Glomerular endothelial cell (primary cell): ENCODE data around the gene SPDEF. TPM values are rescaled to one million over a fixed set of nuclear protein-coding genes. Genes with fewer than 3 reads are reported as not detected.

Experiments used
- DNase-seq: peaks from one replicate; pipeline ENCODE4 v3.0.0-alpha.2; 2011; ENCODE audit warnings: low read depth, low spot score; ENCODE audit errors: extremely low read depth
- total RNA-seq: library from RNA; depleted of rRNA; stranded (reverse); fragments of >200 nt; gene quantifications from 2 replicates; pipeline ENCODE4 v1.2.3, GENCODE V29; 2015

SPDEF gene
- total RNA-seq, 1 donor from 2014 or later, result not detected

DNA sequence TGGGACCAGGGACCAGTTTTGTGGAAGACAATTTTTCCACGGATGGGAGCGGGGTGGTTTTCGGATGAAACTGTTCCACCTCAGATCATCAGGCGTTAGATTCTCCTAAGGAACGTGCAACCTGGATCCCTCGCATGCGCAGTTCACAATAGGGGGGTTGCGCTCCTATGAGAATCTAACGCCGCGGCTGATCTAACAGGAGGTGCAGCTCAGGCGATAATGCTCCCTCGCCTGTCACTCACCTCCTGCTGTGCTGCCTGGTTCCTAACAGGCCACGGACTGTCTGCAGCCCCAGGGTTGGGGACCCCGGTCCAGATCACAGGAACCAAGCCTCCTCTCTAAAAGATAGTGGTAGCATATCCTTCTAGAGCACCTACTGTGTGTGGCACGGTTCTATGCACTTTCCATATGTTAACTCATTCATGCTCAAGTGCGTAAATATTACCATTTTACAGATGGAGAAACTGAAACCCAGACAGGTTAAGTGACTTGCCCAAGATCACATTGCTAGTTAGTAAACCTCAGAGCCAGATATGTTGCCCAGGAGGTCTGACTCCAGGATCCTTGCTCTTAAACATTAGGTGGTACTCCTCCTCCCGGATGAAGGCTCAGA, 25.3 kb downstream of the SPDEF start:
- DNase-seq, result no peak

DNA sequence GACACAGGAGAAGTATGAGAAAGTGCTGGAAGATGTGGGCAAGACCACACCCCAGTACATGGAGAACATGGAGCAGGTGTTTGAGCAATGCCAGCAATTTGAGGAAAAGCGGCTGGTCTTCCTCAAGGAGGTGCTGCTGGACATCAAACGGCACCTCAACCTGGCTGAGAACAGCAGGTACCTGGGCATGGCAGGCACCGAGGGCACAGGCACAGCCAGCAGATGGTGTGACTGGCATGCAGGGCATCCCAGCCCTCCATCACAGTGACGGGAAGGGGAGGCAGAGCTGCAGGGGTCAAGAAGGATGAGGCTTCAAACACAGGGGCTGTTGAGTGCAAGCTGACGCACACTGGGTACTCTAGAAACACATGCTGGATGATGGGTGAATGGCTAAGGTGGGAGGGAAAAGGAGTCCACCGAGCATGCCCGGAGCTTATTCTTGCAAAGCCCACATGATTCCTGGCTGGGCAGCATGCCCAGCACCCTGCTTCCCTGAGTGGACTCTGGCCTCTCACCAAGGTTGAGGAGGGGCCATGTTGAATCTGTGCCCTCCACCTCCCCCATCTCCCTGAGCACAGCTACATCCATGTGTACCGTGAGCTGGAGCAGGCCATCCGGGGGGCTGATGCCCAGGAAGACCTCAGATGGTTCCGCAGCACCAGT, 26.3 kb downstream of the SPDEF start:
- DNase-seq, result no peak

DNA sequence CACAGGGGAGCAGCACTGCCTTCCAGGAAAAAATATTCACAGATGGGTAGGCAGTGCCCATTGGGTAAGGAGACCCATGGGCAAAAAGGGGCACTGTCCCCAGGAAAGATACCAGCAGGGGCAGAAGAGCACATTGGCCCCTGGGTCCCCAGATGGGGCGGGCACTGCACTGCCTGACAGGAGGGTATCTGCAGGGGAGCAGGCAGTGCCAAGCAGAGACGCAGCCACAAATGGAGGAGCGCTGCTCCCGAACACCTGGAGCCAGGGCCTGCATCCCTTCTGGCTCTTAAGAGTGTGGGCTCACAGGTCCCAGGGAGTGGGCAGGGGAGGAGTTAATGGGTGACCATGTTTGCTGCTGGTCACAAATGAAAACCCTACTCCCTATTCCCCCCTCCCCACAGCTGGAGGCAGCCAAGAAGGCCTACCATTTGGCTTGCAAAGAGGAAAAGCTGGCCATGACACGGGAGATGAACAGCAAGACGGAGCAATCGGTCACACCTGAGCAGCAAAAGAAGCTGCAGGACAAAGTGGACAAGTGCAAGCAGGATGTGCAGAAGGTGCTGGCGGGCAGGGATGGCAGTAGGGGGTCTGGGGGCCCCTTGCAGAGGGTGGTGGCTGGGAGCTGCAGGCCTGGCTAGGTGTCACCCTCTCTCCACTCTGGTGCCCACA, 27.0 kb downstream of the SPDEF start:
- DNase-seq, result no peak

DNA sequence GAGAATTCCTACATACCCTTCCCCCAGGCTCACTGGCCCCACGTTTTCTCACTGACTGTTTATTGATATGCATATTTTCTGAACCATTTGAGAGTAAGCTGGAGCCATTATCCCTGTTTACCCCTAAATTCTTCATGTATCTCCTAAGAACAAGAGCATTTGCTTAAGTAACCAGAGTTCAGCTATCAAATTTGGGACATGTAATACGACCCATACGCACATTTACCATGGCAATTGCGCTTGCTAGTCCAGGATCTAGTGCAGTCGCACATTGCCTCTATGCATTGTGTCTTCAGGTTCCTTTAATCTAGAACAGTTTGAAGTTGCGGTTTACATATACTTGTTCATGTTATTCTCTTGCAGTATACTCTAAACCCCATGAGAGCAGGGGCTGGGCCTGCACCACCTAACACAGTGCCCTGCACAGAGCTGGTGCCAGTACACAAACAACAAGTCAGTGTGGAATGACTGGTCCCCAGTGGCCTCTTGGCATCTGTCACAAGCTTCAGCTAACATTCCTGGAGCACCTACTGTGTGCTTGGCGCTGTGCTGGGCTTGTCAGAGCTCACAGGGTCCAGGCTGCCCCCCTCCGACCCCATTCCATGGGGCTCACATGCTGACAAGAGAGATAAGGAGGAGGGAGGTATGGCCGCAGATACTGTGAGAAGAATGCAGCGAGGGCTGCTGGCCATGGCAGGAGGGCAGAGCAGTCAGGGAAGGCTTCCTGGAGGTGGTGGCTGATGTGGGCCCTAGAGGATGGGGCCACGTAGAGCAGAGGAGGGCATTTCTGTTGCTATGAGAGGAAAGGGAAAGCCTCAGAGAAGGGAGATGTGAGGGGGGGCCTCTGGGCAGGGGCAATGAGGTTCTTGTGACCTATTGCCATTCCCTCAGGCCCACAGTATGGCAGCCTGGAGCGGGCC, 28.1 kb downstream of the SPDEF start:
- DNase-seq, result no peak

DNA sequence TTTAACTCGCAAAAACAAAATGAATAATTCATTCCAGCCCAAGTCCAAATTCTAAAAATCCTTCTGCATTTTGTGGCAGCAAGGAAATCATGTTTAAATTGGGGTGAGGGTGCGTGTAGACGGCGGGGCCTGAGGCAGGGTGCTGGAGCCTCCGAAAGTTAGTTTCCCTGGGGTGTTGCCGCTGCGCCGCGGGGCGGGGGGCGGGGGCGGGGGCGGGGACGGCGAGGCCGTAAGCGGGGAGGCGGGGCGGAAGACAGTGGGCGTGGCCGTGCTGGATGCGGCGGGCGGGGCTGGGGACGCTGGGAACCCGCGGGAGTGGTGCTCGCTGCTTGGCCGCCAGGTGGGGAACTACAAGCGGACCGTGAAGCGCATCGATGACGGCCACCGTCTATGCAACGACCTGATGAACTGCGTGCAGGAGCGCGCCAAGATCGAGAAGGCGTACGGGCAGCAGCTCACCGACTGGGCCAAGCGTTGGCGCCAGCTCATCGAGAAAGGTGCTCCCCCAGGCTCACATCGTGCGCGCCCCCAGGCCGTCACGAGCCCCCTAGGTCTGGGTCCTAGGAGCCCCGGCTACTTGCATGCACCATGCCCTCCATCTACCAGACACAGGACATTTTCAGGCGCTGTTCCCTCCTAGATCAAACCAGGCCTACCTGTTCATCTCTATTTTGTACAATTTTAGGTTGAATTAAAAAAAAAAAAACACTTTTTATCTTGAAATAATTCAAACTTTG, 29.0 kb downstream of the SPDEF start:
- DNase-seq, result peak; percentile 47

DNA sequence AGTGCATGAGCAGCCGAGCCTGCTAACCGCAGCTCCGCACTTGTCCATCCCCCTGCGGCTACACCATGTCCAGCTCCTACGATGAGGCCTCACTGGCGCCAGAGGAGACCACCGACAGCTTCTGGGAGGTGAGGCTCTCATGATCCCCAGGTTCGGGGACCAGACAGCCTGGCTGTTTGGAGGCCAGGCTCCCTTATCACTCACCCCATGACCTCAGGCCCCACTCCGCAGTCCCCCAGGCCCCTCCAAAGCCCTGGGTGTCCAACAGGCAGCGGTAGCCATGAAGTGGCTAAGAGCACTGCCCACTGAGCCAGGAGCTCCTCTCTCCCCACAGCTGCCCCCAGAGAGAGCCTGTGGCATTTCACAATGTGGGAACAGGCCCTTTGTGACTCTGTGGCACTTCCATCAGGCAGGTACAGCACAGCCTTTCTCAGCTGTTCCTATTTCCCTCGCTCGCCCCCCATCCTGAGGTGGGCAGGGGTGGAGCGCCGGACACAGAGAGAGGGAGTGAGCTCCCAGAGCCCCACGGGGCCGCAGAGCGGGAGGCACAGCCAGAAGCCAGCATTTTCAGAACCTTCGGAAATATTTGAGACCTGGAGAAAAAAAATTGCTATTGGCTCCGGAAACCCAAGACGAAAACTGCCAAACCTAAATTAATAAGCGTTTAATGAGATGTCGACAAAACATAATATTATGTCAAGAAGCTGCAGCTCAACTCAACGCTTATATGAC, 29.7 kb downstream of the SPDEF start:
- no peak for DNase-seq

DNA sequence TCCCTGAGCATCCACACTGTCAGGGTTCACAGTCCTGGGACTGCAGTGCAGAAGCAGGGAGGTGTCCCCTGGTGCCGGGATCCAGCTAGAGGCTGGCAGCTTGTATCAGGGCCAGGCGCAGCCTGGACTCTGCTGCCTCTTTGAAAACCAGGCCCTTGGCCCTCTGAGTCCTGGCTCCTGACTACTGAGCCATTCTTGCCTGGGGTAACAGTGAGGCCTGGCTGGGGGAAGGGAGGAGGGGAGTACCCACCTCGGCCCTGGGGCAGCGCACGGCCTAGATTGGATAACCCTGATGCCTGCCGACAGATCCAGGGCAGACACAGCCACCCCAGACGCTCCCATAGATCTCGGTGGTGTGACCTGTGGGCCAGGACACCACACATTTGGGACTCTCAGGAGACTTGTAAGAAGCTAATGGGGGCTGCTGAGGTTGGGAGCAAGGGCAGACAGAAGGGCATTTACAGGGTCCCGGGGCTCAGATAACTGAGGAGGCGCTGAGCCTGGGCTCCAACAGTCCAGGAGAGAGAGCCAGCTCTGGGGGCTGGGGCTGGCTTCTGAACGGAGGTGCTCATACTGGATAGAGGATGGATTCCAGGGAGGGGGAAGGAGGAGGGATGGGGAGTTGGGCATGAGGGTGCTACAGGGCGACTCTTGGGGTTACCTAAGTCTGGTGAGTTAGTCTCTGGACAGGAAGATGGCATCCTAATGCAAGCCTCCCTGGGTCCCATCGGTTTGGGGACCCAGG, 30.5 kb downstream of the SPDEF start:
- DNase-seq, result no peak

DNA sequence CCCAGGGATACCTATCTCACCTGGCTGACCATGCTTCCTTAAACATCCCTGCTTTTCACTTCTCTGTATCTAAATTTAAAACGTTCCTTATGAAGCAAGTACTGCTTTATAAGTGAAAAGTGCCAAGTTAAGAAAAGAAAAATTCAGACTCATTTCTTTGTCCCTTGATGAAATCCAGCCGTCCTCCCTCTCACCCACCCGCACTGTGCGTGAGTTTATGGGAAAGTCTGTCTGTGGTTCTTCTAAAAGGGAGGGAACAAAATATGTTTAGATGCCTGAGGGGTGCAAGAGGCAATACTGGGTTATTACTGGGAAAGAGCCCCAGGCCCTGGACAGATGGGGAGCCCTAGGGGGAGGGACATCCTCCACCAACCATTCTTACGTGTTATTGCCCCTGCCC, 31.2 kb downstream of the SPDEF start:
- DNase-seq, result no peak

DNA sequence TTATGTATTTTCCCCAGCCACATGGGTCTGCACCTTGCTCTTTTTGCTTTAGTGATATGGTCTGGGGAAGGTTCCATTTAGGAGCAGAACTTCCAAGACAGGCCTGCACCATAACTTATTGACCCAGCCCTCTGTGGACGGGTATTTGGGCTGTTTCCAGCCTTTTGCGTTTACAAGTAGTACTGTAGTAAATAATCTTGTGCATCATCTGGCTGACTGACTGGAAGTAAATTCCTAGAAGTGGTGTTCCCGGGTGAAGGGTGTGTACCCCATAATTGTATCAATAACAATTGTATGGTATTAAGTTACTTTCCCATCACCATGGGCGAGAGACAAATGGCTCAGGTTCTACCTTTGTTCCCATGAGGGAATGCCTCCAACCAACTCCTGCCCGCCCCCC, 31.6 kb downstream of the SPDEF start:
- no peak for DNase-seq

DNA sequence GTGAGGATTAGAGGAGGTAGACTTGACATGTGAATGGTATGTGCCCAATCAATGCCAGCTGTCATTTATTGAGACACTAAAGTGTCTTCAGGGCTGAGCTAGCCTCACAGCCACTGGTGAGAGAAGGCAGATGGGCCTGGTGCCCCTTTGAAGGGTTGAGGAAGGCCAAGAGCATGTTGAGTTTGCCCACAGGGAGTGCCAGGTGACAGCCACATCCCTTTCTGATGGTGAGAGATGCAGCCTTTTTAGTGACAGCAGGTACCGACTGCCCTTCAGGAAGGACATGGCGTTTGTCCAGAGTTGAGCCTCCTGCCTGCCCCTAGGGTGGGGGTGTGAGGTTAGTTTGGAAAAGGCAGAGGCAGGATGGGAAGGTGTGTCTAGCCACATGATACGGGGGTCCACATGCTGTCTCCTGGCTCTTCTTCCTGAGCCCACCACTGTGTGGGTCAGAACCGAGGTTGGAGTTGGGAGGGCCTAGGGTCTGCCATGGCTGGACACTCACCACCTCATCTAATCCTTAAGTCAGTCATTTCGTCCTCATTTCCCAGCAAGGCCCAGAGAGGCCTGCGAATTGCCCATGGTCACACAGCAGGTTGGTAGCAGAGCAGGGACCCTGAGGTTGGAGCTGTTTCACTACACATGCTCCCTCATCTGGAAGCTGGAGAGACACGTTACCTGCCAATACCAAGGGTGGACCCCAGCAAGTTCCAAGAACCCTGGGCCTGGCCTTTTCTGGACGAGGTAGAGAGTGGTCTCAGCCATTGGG, 32.5 kb downstream of the SPDEF start:
- no peak for DNase-seq

DNA sequence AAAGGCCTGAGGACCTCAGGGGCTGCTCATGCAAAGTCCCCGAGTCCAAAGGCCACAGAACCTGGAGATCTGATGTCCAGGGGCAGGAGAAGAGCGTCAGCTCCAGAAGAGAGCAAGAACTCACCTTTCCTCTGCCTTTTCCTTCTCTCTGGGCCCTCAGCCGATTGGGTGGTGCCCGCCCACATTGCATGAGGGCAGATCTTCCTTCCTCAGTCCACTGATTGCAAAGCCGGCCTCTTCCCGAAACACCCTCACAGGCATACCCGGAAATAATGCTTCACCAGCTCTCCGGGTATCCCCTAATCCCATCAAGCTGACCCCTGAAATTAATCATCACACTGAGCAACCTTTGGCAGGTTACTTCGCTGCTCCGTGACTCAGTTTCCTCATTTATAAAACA, 33.4 kb downstream of the SPDEF start:
- no peak for DNase-seq

DNA sequence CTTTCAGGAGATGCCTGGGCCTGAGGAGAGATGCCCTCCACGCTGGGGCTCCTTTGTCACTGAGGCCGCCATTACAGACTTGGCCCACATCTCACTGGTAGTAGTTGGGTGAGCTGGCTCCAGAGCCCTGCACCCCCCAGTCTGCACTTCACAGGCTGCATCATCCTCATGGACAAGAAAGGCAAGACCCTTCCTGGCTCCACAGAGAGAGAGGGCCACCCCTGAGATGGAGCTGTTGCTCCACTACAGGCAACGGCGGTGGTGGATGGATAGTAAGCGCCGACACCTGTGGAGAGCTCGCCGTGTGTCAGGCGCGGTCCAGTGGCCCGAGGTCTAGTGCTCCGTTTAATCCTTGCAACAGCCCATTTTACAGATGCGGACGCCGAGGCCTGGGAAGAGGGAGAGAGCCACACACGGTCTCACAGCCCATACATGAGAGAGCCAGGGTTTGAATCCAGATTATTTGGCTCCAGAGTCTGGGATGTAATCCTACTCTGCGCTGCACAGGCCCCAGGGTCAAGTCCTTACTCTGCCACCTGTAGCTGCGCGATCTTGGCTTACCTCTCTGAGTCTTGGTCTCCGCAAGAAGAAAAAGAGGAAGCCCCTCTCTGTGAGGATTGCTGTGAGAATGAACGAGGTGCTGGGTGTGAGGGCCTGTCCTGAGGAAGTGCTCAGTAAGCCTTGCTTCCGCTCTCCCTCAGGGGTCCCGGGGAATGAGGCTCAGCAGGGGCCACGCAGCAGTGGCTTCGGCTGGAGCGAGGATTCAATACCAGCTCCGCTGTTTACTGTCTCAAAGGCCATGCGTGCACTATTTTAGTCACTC, 34.5 kb downstream of the SPDEF start:
- DNase-seq, result no peak

DNA sequence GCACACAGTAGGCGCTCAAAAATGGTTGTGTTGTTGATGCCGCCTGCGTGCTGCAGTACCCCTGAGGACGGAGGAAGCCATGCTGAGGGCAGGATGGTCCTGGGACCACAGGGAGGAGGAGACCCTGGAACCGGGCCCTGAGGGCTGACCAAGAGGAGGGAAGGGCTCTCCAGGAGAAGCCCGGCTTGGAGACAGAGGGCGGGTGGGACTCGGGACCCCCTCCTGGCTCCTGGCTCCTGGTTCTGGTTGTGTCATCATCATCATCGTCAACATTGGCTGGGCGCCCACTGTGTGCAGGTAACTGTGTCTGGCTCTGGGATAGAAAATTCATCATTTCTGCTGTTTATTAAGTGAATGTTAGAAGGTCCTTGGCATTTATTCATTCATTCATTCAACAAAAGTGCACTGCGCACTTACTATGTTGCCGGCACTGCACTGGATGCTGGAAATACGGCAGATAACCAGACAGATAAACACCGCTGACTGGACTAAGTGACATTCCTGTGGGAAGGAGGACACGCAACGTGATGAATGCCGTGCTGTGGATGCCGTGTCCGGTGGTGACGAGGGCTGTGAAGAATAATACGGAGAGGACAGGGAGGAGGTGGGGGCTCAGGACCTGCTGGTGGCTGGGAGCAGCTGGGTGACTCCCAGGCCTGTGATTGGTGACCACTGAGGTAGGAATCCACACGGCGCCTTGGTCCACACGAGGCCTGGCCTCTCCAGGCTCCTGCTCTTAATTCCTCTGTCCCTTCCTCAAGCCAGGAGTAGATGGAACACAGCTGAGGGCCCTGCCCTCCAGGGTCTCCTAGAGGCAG, 35.3 kb downstream of the SPDEF start:
- DNase-seq, result no peak

DNA sequence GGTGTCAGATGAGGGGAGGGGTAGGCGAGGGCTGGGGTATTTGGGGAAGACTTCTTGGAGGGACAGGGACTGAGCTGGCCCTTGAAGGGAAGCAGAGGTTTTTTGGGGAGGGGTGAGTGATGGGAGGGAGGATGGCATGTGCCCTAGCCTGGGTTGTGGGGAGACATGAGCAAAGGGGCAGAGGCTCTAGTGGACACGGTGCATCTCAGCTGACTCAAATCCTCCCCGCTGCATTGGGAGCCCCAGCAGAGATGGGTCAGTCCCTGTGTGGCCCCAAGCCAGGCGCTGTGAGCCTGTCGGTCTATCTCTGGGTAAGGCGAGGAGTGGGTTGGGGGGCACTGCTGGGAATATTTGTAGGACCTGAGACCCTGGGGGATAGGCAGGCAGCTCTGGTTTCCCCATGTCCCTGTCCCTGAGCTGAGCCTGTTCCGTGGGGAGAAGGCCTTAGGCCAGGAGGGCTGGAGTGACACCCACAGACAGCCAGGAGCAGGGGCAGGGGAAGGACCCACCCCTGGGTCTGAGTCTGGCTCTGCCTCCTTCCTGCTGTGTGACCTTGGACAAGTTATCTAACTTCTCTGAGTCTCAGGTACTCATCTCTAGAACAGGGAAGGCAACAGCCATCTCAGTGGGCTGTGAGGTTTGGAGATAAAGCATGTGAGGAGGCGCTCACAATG, 36.0 kb downstream of the SPDEF start:
- no peak for DNase-seq

DNA sequence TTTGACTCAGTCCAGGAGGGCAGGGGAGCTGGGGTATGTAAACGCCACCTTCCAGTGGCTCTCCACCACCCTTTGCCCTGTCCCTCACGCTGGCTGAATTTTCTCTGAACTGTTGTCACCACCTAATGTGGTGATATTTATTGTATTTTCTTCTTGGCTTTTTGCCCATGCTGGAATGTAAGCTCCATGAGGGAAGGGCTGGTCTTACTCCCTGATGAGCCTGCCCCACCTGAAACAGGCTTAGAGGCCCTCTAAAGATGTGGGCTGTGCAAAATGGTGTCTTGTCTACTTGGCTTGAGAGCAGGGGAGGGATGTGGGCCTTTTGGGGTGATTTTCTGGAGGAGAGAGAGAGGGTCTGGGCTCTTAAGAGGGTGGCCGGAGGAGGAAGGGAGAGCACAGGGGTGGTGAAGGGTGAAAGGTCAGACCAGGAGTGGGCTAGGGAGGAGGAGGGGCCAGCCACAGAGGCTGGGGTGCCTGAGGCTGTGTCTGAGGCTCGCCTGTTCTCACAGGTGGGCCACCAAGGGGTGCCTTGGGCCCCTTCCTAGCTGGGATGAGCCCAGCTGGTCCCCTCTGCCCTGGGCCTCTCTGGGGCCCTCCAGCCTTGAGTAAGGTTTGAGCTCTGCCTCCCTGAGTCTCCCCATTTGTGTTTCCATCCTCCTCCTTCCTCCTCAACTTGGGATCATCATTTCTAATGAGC, 37.3 kb downstream of the SPDEF start:
- no peak for DNase-seq

DNA sequence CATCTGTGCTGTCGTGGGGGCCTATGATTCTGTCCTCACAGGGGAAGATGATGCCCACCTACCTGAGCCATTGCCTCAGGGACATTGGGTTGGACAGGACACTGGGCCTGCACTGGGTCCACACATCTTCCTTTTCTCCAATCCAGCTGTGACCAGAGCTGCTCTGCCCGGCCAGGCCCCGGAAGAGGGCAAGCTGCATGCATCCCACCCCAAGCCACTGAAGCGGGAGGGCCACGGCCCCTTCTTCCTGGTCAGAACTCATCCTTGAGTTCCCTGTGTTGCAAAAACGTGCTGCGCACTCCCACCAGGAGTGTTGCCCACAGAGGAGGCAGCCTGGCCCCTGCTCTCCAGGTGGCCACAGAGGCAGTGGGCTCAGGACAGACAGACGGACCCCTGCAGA, 38.2 kb downstream of the SPDEF start:
- no peak for DNase-seq
